Measurements from ENCODE around the gene CDS1.
A peak's percentile ranks its signal among the peaks of the same experiment; 100 is the strongest.
"Not testable (repeated sequence)": the region's sequence is repeated elsewhere in the genome, so short reads cannot be mapped to it uniquely, and the experiment has no call there.

The CDS1 gene

GRCh38 chr4:84673475-84674240, 90.7 kb downstream of the CDS1 start:
- ATAC-seq (no peak), DNase-seq (no peak)
- Mint-ChIP-seq H3K27me3 (no peaks in the 10 kb centered on the region), H3K9me3 (no peaks in the 10 kb centered on the region), H3K36me3 (ENCODE audit: low read depth) (no peaks in the 10 kb centered on the region), H3K4me1 (no peaks in the 10 kb centered on the region), H3K27ac (no peak overlapping the region), H3K4me3 (no peak overlapping the region)

- DNase-seq (no peak), ATAC-seq (no peak)
- Mint-ChIP-seq H3K9me3 (no peaks in the 10 kb centered on the region), H3K4me3 (no peak overlapping the region), H3K27me3 (no peaks in the 10 kb centered on the region), H3K27ac (no peak overlapping the region), H3K36me3 (ENCODE audit: low read depth) (no peaks in the 10 kb centered on the region), H3K4me1 (peaks cover 6% of the 10 kb centered on the region)
These were observed 94.2 kb downstream of the CDS1 start for GRCh38 chr4:84677093-84677492.

- no peak overlapping the region for H3K4me3 Mint-ChIP-seq
- DNase-seq (no peak), ATAC-seq (no peak)
- peaks cover 6% of the 10 kb centered on the region for H3K4me1 Mint-ChIP-seq
- no peaks in the 10 kb centered on the region for H3K36me3 Mint-ChIP-seq (ENCODE audit: low read depth)
- no peak overlapping the region for H3K27ac Mint-ChIP-seq
- H3K27me3 Mint-ChIP-seq: no peaks in the 10 kb centered on the region
- no peaks in the 10 kb centered on the region for H3K9me3 Mint-ChIP-seq
These were observed 95.1 kb downstream of the CDS1 start for GRCh38 chr4:84677995-84678394.

GRCh38 chr4:84678976-84679744, 96.2 kb downstream of the CDS1 start:
- Mint-ChIP-seq H3K27ac (no peak overlapping the region), H3K4me1 (peaks cover 6% of the 10 kb centered on the region), H3K9me3 (no peaks in the 10 kb centered on the region), H3K36me3 (ENCODE audit: low read depth) (no peaks in the 10 kb centered on the region), H3K27me3 (no peaks in the 10 kb centered on the region), H3K4me3 (no peak overlapping the region)
- ATAC-seq (no peak), DNase-seq (no peak)

GRCh38 chr4:84680956-84681355, 98.0 kb downstream of the CDS1 start:
- H3K4me1 Mint-ChIP-seq: peaks cover 6% of the 10 kb centered on the region
- H3K36me3 Mint-ChIP-seq (ENCODE audit: low read depth): no peaks in the 10 kb centered on the region
- H3K9me3 Mint-ChIP-seq: no peaks in the 10 kb centered on the region
- DNase-seq: no peak
- H3K27me3 Mint-ChIP-seq: no peaks in the 10 kb centered on the region
- H3K27ac Mint-ChIP-seq: no peak overlapping the region
- no peak overlapping the region for H3K4me3 Mint-ChIP-seq
- no peak for ATAC-seq

GRCh38 chr4:84681486-84682274, 98.8 kb downstream of the CDS1 start:
- Mint-ChIP-seq H3K9me3 (no peaks in the 10 kb centered on the region), H3K4me1 (peaks cover 6% of the 10 kb centered on the region), H3K27ac (no peak overlapping the region), H3K36me3 (ENCODE audit: low read depth) (no peaks in the 10 kb centered on the region), H3K27me3 (no peaks in the 10 kb centered on the region), H3K4me3 (no peak overlapping the region)
- DNase-seq (no peak), ATAC-seq (peak; percentile 49)

- not testable (repeated sequence) for H3K27ac Mint-ChIP-seq; H3K9me3 Mint-ChIP-seq; H3K36me3 Mint-ChIP-seq (ENCODE audit: low read depth); DNase-seq; ATAC-seq; H3K27me3 Mint-ChIP-seq; H3K4me1 Mint-ChIP-seq; H3K4me3 Mint-ChIP-seq
These were observed 99.7 kb downstream of the CDS1 start for GRCh38 chr4:84682661-84683060.

GRCh38 chr4:84683064-84683850, 100.3 kb downstream of the CDS1 start:
- H3K9me3 Mint-ChIP-seq: no peaks in the 10 kb centered on the region
- H3K4me3 Mint-ChIP-seq: no peak overlapping the region
- ATAC-seq (no peak), DNase-seq (no peak)
- H3K4me1 Mint-ChIP-seq: peaks cover 6% of the 10 kb centered on the region
- no peaks in the 10 kb centered on the region for H3K27me3 Mint-ChIP-seq
- H3K36me3 Mint-ChIP-seq (ENCODE audit: low read depth): no peaks in the 10 kb centered on the region
- H3K27ac Mint-ChIP-seq: no peak overlapping the region

GRCh38 chr4:84684361-84684760, 101.4 kb downstream of the CDS1 start:
- H3K27ac Mint-ChIP-seq: no peak overlapping the region
- H3K27me3 Mint-ChIP-seq: no peaks in the 10 kb centered on the region
- H3K9me3 Mint-ChIP-seq: no peaks in the 10 kb centered on the region
- peaks cover 6% of the 10 kb centered on the region for H3K4me1 Mint-ChIP-seq
- no peak overlapping the region for H3K4me3 Mint-ChIP-seq
- no peak for DNase-seq
- no peak for ATAC-seq
- H3K36me3 Mint-ChIP-seq (ENCODE audit: low read depth): no peaks in the 10 kb centered on the region

- Mint-ChIP-seq H3K27me3 (no peaks in the 10 kb centered on the region), H3K4me1 (peaks cover 6% of the 10 kb centered on the region), H3K27ac (no peak overlapping the region), H3K9me3 (no peaks in the 10 kb centered on the region), H3K4me3 (no peak overlapping the region), H3K36me3 (ENCODE audit: low read depth) (no peaks in the 10 kb centered on the region)
- no peak for ATAC-seq
- DNase-seq: no peak
These were observed 102.2 kb downstream of the CDS1 start for GRCh38 chr4:84685105-84685504.

GRCh38 chr4:84688605-84689004, 105.7 kb downstream of the CDS1 start:
- no peaks in the 10 kb centered on the region for H3K36me3 Mint-ChIP-seq (ENCODE audit: low read depth)
- peaks cover 2% of the 10 kb centered on the region for H3K27me3 Mint-ChIP-seq
- peaks cover 8% of the 10 kb centered on the region for H3K4me1 Mint-ChIP-seq
- no peak overlapping the region for H3K4me3 Mint-ChIP-seq
- DNase-seq: no peak
- H3K27ac Mint-ChIP-seq: no peak overlapping the region
- H3K9me3 Mint-ChIP-seq: no peaks in the 10 kb centered on the region
- ATAC-seq: no peak

- Mint-ChIP-seq H3K27ac (no peak overlapping the region), H3K9me3 (no peaks in the 10 kb centered on the region), H3K27me3 (peaks cover 2% of the 10 kb centered on the region), H3K4me3 (no peak overlapping the region), H3K36me3 (ENCODE audit: low read depth) (no peaks in the 10 kb centered on the region), H3K4me1 (peaks cover 8% of the 10 kb centered on the region)
- DNase-seq (no peak), ATAC-seq (no peak)
These were observed 106.3 kb downstream of the CDS1 start for GRCh38 chr4:84689197-84689596.

GRCh38 chr4:84690481-84690880, 107.6 kb downstream of the CDS1 start:
- H3K9me3 Mint-ChIP-seq: no peaks in the 10 kb centered on the region
- H3K27ac Mint-ChIP-seq: no peak overlapping the region
- H3K27me3 Mint-ChIP-seq: peaks cover 2% of the 10 kb centered on the region
- no peak overlapping the region for H3K4me3 Mint-ChIP-seq
- DNase-seq (no peak), ATAC-seq (no peak)
- H3K4me1 Mint-ChIP-seq: peaks cover 8% of the 10 kb centered on the region
- H3K36me3 Mint-ChIP-seq (ENCODE audit: low read depth): no peaks in the 10 kb centered on the region

GRCh38 chr4:84691170-84691691, 108.3 kb downstream of the CDS1 start:
- Mint-ChIP-seq H3K36me3 (ENCODE audit: low read depth) (no peaks in the 10 kb centered on the region), H3K4me3 (no peak overlapping the region)
- no peak for DNase-seq

More at GRCh38 chr4:84691170-84691691, 108.3 kb downstream of the CDS1 start:
- ATAC-seq: peak; percentile 86
- Mint-ChIP-seq H3K27ac (no peak overlapping the region), H3K9me3 (no peaks in the 10 kb centered on the region), H3K4me1 (peaks cover 8% of the 10 kb centered on the region), H3K27me3 (peaks cover 2% of the 10 kb centered on the region)
